8988T (cell line): ENCODE results near the gene ERFE.

Experiments
- DNase-seq: peaks from one replicate; pipeline ENCODE4 v3.0.0; 2011

Gene ERFE

GRCh38 chr2:238126775-238127164, 32.0 kb upstream of the ERFE start:
- no peak for DNase-seq

GRCh38 chr2:238127165-238128060, 31.4 kb upstream of the ERFE start:
- no peak for DNase-seq

- no peak for DNase-seq
These were observed 30.7 kb upstream of the ERFE start for GRCh38 chr2:238128061-238128440.

GRCh38 chr2:238128534-238129001, 30.2 kb upstream of the ERFE start:
- DNase-seq = no peak

GRCh38 chr2:238129166-238130010, 29.4 kb upstream of the ERFE start:
- no peak for DNase-seq

- DNase-seq = no peak
These were observed 28.6 kb upstream of the ERFE start for GRCh38 chr2:238130111-238130695.

GRCh38 chr2:238130696-238131628, 27.8 kb upstream of the ERFE start:
- no peak for DNase-seq

GRCh38 chr2:238131761-238132462, 26.9 kb upstream of the ERFE start:
- DNase-seq = no peak

GRCh38 chr2:238132463-238133450, 26.0 kb upstream of the ERFE start:
- no peak for DNase-seq

- peak; percentile 74 for DNase-seq
These were observed 25.0 kb upstream of the ERFE start for GRCh38 chr2:238133499-238134392.

- DNase-seq = no peak
These were observed 24.4 kb upstream of the ERFE start for GRCh38 chr2:238134393-238134785.

GRCh38 chr2:238135601-238136150, 23.1 kb upstream of the ERFE start:
- DNase-seq = no peak

- DNase-seq = no peak
These were observed 21.8 kb upstream of the ERFE start for GRCh38 chr2:238136820-238137537.

- DNase-seq = no peak
These were observed 20.9 kb upstream of the ERFE start for GRCh38 chr2:238137885-238138284.

- no peak for DNase-seq
These were observed 20.2 kb upstream of the ERFE start, which contains the start of gene KLHL30 for GRCh38 chr2:238138331-238139195. Gene KLHL30, plus strand, starts transcription at chr2:238138668. Its CDS starts 2,087 bp downstream, at chr2:238140755.

- no peak for DNase-seq
These were observed 19.4 kb upstream of the ERFE start for GRCh38 chr2:238139196-238140039.
